Neuronal stem cell (in vitro differentiated cells): Measurements from ENCODE around the gene UBALD1.

Experiments
- DNase-seq: peaks from one replicate; pipeline ENCODE4 v3.0.0-alpha.2; 2013; ENCODE audit warnings: low spot score
- H2AFZ ChIP-seq: one replicate; pipeline ENCODE4 v1.6.1; 2013; ENCODE audit warnings: mild to moderate bottlenecking, low read length, inconsistent platforms
- H2AK5ac ChIP-seq: 2 replicates; pipeline ENCODE4 v1.6.1; 2013; ENCODE audit warnings: low read depth, mild to moderate bottlenecking, inconsistent platforms, low read length, moderate library complexity, mixed read lengths
- H2BK120ac ChIP-seq: 2 replicates; pipeline ENCODE4 v1.6.1; 2013; ENCODE audit warnings: low read depth, mild to moderate bottlenecking, inconsistent platforms, low read length, moderate library complexity, mixed read lengths
- H2BK12ac ChIP-seq: one replicate; pipeline ENCODE4 v1.6.1; 2013; ENCODE audit warnings: low read length, inconsistent platforms
- H2BK15ac ChIP-seq: 2 replicates; pipeline ENCODE4 v1.6.1; 2013; ENCODE audit warnings: mild to moderate bottlenecking, low read length, inconsistent platforms, mixed read lengths
- H2BK5ac ChIP-seq: one replicate; pipeline ENCODE4 v1.6.1; 2013; ENCODE audit warnings: inconsistent platforms, mild to moderate bottlenecking, low read length, moderate library complexity
- H3K14ac ChIP-seq: one replicate; pipeline ENCODE4 v1.6.1; 2013; ENCODE audit warnings: low read length, inconsistent platforms
- H3K18ac ChIP-seq: 2 replicates; pipeline ENCODE4 v1.6.1; 2013; ENCODE audit warnings: low read length, inconsistent platforms
- H3K23ac ChIP-seq: 2 replicates; pipeline ENCODE4 v1.6.1; 2013; ENCODE audit warnings: low read depth, mild to moderate bottlenecking, mixed read lengths, low read length, inconsistent platforms; ENCODE audit not compliant: poor library complexity
- H3K27ac ChIP-seq: replicated peaks from 3 replicates; pipeline ENCODE4 v1.5.1; 2013; ENCODE audit warnings: low read length, inconsistent platforms
- H3K27me3 ChIP-seq, 3 experiments: 2 replicates each; pipeline ENCODE4 v1.6.1; 2013; ENCODE audit warnings: low read length in 3 of 3, mild to moderate bottlenecking in 2 of 3, inconsistent platforms in 1 of 3, low read depth in 1 of 3, mixed read lengths in 1 of 3, moderate library complexity in 1 of 3; ENCODE audit not compliant: control insufficient read depth in 3 of 3, insufficient read depth in 3 of 3
- H3K36me3 ChIP-seq, 2 donors: replicated peaks in 1 of 2; 2 replicates each; pipeline ENCODE4 v1.6.1; 2013; ENCODE audit warnings: low read length in 2 of 2; ENCODE audit not compliant: control insufficient read depth in 2 of 2, insufficient read depth in 2 of 2
- H3K4ac ChIP-seq: 2 replicates; pipeline ENCODE4 v1.6.1; 2013; ENCODE audit warnings: inconsistent platforms, mild to moderate bottlenecking, low read length, moderate library complexity
- H3K4me1 ChIP-seq, 2 donors: 1 replicate in 1 of 2; 2 replicates in 1 of 2; pipeline ENCODE4 v1.6.1; 2013; ENCODE audit warnings: low read length in 2 of 2, low read depth in 1 of 2; ENCODE audit not compliant: control insufficient read depth in 2 of 2, insufficient read depth in 1 of 2
- H3K4me2 ChIP-seq: one replicate; pipeline ENCODE4 v1.6.1; 2013; ENCODE audit warnings: mild to moderate bottlenecking, low read length, inconsistent platforms; ENCODE audit not compliant: insufficient read depth, poor library complexity, severe bottlenecking
- H3K4me3 ChIP-seq, 2 donors: 2 replicates each; pipeline ENCODE4 v1.5.1; 2013; ENCODE audit warnings: low read length in 2 of 2, mild to moderate bottlenecking in 2 of 2, inconsistent platforms in 1 of 2, moderate library complexity in 1 of 2
- H3K79me1 ChIP-seq: one replicate; pipeline ENCODE4 v1.6.1; 2013; ENCODE audit warnings: low read depth, mild to moderate bottlenecking, inconsistent platforms, low read length, moderate library complexity
- H3K9ac ChIP-seq: one replicate; pipeline ENCODE4 v1.6.1; 2013; ENCODE audit warnings: mild to moderate bottlenecking, low read depth, low read length, inconsistent platforms; ENCODE audit not compliant: poor library complexity
- H3K9me3 ChIP-seq, 2 donors: replicated peaks in 1 of 2; 2 replicates each; pipeline versions ENCODE3 to v1.6.1; 2013; ENCODE audit warnings: low read length in 2 of 2, mild to moderate bottlenecking in 2 of 2, inconsistent platforms in 1 of 2, low read depth in 1 of 2, mixed read lengths in 1 of 2, moderate library complexity in 1 of 2; ENCODE audit not compliant: control insufficient read depth in 2 of 2, insufficient read depth in 1 of 2
- H4K8ac ChIP-seq: one replicate; pipeline ENCODE4 v1.6.1; 2013; ENCODE audit warnings: low read depth, mild to moderate bottlenecking, inconsistent platforms, low read length, moderate library complexity
- H4K91ac ChIP-seq: one replicate; pipeline ENCODE4 v1.6.1; 2013; ENCODE audit warnings: low read length, low read depth, mild to moderate bottlenecking, inconsistent platforms; ENCODE audit not compliant: poor library complexity
- WGBS, 2 donors: extraction: QIAGEN DNeasy Blood & Tissue Kit; methylation state at CpG; one replicate each; pipeline ENCODE4 v1.1.7; 2013; ENCODE audit warnings: missing lambda C conversion rate in 2 of 2, mixed read lengths in 1 of 2; ENCODE audit not compliant: insufficient read length in 2 of 2, insufficient replicate concordance in 1 of 2; ENCODE audit errors: extremely low coverage in 2 of 2; 5-methylcytosine and 5-hydroxymethylcytosine counted together

The UBALD1 gene

DNA sequence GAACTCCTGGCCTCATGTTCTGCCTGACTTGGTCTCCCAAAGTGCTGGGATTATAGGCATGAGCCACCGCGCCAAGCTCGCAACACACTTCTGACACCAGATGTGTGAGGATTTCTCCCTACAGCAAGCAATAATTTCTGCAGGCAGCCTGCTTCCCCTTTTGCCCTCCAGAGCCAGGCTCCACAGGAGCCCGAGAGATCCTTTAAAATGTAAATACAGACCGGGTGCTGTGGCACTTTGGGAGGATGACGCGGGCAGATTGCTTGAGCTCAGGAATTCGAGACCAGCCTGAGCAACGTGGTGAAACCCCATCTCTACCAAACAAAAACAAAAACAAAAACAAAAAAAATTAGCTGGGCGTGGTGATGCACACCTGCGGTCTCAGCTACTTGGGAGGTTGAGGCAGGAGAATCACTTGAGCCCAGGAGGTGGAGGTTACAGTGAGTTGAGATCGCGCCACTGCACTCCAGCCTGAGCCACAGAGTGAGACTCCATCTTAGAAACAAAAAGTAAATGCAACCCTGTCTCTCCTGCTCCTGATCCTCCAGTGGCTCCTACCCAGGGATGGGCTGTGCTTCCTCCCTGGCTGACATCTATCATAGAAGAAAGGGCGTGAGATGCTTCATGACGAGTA is 43.9 kb downstream of the UBALD1 start:
- Histone ChIP-seq H3K79me1 (no peaks in the 10 kb centered on the region), H3K36me3 (no peaks in the 10 kb centered on the region), H2AK5ac (no peak overlapping the region), H3K9ac (no peak overlapping the region), H3K4me2 (no peak overlapping the region), H3K27ac (no peak overlapping the region), H3K14ac (no peak overlapping the region), H3K4me1 (no peaks in the 10 kb centered on the region), H3K4me3 (no peak overlapping the region), H2BK120ac (no peak overlapping the region), H2BK12ac (no peak overlapping the region), H4K8ac (no peak overlapping the region), H3K18ac (no peak overlapping the region), H3K9me3 (no peaks in the 10 kb centered on the region), H3K23ac (no peak overlapping the region), H2BK15ac (no peak overlapping the region), H3K4ac (no peak overlapping the region), H3K27me3 (no peaks in the 10 kb centered on the region), H2BK5ac (no peak overlapping the region), H4K91ac (no peak overlapping the region), H2AFZ (peak overlapping the region; percentile 8)
- no CpG with 5 or more reads among the region's 15 CpGs for WGBS, 2 donors
- DNase-seq: no peak

DNA sequence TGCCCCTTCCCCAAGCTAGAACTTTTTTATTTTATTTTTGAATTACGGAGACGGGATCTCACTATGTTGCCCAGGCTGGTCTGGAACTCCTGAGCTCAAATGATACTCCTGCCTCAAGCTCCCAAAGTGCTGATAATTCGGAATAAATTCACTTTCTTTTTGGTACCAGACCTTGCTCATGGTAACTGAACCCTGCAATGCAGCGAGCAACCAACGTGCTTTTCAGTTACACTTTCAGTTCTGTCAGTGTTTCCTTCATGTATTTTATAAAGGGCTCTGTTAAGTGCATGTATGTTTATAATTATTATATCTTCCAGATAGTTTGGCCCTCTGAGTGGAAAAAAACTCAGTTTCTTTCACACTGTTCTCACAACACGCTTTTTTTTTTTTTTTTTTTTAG is 44.6 kb downstream of the UBALD1 start:
- Histone ChIP-seq H3K9me3 (no peaks in the 10 kb centered on the region), H2BK12ac (no peak overlapping the region), H2BK5ac (no peak overlapping the region), H3K36me3 (no peaks in the 10 kb centered on the region), H2AK5ac (no peak overlapping the region), H2BK15ac (no peak overlapping the region), H4K91ac (no peak overlapping the region), H3K23ac (no peak overlapping the region), H3K4me2 (no peak overlapping the region), H3K18ac (no peak overlapping the region), H3K14ac (no peak overlapping the region), H3K27ac (no peak overlapping the region), H4K8ac (no peak overlapping the region), H2AFZ (no peak overlapping the region), H3K4ac (no peak overlapping the region), H2BK120ac (no peak overlapping the region), H3K4me3 (no peak overlapping the region), H3K79me1 (no peaks in the 10 kb centered on the region), H3K27me3 (no peaks in the 10 kb centered on the region), H3K4me1 (no peaks in the 10 kb centered on the region), H3K9ac (no peak overlapping the region)
- WGBS, 2 donors: no CpG with 5 or more reads among the region's 6 CpGs
- no peak for DNase-seq

- Histone ChIP-seq H3K4ac (no peak overlapping the region), H2AK5ac (no peak overlapping the region), H2BK15ac (no peak overlapping the region), H3K27me3 (no peaks in the 10 kb centered on the region), H2AFZ (no peak overlapping the region), H3K79me1 (no peaks in the 10 kb centered on the region), H3K4me3 (no peak overlapping the region), H2BK5ac (no peak overlapping the region), H3K18ac (no peak overlapping the region), H3K23ac (no peak overlapping the region), H3K27ac (no peak overlapping the region), H3K14ac (no peak overlapping the region), H2BK120ac (no peak overlapping the region), H3K36me3 (no peaks in the 10 kb centered on the region), H3K4me1 (peaks cover 10% of the 10 kb centered on the region in 2 donors), H2BK12ac (no peak overlapping the region), H4K91ac (no peak overlapping the region), H3K9me3 (no peaks in the 10 kb centered on the region), H3K4me2 (no peak overlapping the region), H4K8ac (no peak overlapping the region), H3K9ac (no peak overlapping the region)
- no peak for DNase-seq
- no CpG with 5 or more reads among the region's 3 CpGs for WGBS, 2 donors
These were observed 48.5 kb downstream of the UBALD1 start for GRCh38 chr16:4566144-4566543.

DNA sequence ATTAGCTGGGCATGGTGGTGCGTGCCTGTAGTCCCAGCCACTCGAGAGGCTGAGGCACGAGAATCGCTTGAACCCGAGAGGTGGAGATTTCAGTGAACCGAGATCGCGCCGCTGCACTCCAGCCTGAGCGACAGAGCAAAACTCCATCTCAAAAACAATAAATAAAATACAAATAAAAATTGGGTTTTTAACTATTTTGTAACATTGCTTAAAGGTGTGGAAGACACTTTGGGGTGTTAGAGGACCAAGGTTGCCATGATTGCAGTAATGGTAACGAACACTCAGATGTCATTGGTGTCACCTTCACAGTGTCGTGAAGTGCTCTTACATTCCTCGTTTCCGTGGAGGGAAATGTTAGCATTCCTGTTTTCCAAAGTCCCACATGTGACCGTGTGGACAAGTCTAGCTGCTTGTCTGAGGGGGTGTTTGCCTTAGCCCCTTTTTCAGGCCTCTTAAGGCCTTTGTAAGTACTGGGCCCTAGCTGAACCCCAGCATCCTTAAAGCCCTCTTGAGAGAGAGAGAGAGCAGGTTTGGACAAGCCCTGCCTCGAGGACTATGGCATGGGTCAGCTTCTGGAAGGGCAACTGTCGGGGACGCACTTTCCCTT is 49.9 kb downstream of the UBALD1 start:
- Histone ChIP-seq H2BK120ac (no peak overlapping the region), H3K9me3 (no peaks in the 10 kb centered on the region), H3K4me1 (peaks cover 10 to 11% of the 10 kb centered on the region in 2 donors), H2AFZ (peak overlapping the region; percentile 71), H3K36me3 (no peaks in the 10 kb centered on the region), H4K91ac (no peak overlapping the region), H2AK5ac (no peak overlapping the region), H3K4ac (no peak overlapping the region), H3K4me3 (no peak overlapping the region), H3K79me1 (no peaks in the 10 kb centered on the region), H3K14ac (no peak overlapping the region), H3K9ac (no peak overlapping the region), H3K18ac (no peak overlapping the region), H2BK12ac (peak overlapping the region; percentile 14), H3K27ac (no peak overlapping the region), H4K8ac (no peak overlapping the region), H2BK5ac (no peak overlapping the region), H3K23ac (no peak overlapping the region), H3K4me2 (no peak overlapping the region), H3K27me3 (no peaks in the 10 kb centered on the region), H2BK15ac (no peak overlapping the region)
- WGBS, 2 donors: no CpG with 5 or more reads among the region's 18 CpGs
- no peak for DNase-seq
